Activated CD4-positive, CD25-positive, alpha-beta regulatory T cell treated with anti-CD3 and anti-CD28 coated beads, Interleukin-2, amount 50 U/mL, for 16 hours (primary cell): ENCODE data around the gene NUFIP2.
"Not testable (repeated sequence)": the region's sequence is repeated elsewhere in the genome, so short reads cannot be mapped to it uniquely, and the experiment has no call there.

Source experiments
- DNase-seq: peaks from one replicate; pipeline ENCODE4 v3.0.0-alpha.2; 2020; ENCODE audit warnings: low read depth, low spot score

NUFIP2 gene

DNA sequence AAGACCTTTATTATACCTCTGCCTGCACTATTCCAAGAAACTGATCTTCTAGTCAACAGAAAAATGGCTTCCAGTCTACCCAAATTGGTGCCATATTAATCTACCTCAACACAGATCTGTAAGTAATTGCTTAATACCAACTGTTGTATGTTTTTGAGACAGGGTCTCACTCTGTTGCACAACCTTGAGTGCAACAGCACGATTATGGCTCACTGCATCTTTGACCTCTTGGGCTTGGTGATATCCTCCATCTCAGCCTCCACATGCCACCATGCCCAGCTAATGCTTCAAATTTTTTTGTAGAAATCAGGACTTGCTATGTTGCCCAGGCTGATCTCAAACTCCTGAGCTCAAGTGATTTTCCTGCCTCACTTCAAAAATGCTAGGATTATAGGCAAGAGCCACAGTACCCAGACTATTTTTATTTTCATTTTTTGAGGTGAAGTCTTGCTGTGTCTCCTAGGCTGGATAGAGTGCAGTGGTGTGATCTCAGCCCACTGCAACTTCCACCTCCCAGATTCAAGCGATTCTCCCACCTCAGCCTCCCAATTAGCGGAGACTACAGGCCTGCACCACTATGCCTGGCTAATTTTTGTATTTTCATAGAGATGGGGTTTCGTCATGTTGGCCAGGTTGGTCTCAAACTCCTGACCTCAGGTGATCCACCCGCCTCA, 14.4 kb downstream of the NUFIP2 start:
- no peak for DNase-seq

DNA sequence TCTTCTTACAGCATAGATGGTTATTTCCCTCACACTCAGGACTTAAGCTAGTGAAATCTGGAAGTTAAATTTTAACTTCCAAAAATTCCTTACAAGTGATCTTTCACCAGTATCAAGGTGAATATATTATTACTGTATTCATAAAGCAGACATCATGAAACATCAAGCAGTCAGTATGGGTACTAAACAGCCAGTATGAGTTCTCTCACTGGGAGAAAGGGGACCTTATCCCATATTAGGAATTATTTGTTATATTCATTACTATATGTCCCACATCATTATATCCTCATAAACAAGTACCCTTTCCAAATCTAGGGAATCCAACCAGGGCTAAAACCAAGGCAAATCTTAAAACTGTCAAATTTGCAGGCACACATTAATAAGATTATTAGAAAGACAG, 15.3 kb downstream of the NUFIP2 start:
- no peak for DNase-seq

DNA sequence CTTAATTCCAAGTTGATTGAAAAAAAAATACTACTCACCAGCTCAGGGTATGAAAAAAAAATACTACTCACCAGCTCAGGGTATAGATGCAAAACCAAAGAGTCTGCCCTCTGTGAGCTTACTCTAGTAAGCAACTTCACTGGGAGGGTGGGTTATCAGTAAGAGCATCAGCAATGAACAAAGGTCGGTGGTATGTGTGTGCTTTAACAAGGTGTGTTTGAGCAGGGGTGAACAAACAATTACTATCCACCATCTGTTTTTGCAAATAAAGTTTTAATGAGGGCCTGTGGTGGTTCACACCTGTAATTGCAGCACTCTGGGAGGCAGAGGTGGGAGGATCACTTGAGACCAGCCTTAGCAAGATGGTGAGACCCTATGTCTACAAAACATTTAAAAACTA, 20.0 kb downstream of the NUFIP2 start:
- DNase-seq: no peak

DNA sequence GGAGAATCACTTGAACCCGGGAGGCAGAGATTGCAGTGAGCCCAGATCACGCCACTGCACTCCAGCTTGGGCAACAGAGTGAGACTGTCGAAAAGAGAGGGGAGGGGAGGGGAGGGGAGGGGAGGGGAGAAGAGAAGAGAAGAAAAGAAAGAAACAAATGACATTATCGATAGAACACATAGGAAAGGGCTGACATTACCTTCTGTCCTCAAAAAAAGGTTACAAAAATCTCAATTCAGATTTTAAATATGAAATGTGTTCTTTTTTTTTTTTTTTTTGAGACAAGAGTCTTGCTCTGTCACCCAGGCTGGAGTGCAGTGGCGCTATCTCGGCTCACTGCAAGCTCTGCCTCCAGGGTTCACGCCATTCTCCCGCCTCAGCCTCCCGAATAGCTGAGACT, 22.0 kb downstream of the NUFIP2 start:
- DNase-seq: not testable (repeated sequence)

DNA sequence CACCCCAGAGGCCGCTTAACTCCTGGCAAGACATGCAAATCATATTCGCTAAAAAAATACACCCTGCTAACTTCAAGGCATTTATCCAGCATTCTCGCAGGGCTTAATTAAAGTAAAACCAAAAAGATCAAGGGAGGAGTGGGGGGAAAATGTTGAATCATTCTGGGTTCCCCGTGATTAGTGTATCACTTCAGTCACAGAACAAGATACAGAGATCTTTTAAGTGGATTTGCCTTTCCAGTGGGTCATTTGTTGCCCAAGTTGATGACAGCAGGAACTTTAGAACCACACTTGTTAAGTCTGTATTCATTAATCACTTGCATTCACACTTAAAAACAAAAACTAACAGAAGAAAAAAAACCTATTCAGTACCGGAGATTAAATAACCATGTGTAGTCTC, 30.0 kb downstream of the NUFIP2 start:
- DNase-seq: no peak

DNA sequence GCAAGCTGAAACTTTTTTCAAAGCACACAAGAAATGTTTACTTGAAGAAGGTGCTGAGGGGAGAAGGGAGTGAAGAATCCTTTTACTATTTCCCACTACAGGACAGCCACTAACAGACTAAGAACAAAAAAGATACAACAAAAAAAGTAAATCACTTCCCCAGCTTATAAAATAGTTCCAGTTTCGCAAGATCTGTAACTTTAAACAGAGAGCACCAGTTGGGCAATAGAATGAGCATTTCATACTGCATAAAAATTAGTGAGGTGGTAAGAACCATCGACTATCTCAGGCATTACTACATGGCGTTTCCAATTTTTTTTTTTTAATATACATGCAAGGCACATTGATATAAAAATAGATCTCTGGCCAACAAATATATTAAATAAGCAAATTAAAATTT, 36.2 kb downstream of the NUFIP2 start:
- no peak for DNase-seq

DNA sequence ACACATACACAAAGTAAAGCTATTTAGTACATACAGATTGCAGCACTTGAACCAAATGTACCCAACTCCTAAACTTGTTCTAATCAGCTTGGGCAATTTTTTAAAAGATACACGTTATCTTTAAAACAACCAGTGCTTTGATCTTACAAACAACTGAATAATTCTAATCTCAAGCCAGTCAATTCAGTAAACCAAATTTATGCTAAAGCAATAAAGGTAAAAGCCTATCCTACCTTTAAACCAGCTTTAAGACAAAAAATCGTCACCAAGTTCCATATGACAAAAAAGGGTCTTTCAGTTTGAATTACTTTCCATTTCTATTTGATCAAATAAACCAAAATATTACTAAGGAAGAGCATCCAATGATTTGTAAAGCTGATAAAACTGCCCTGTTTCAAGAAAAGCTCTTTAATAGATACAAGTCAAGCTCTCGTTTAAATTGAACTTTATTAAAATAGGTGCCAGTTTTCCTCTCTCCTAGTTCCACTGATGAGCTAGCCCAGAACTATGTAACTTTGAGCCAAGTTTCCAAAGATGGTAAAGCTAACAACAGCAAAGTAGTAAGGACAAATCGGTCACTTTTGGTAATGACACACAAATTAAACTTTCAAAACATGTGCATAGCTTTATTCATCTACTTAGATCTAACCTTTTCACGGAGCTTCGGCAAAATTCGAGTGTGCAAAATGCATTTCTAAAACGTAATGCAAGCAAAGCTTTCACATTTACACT, 37.0 kb downstream of the NUFIP2 start:
- DNase-seq: no peak

DNA sequence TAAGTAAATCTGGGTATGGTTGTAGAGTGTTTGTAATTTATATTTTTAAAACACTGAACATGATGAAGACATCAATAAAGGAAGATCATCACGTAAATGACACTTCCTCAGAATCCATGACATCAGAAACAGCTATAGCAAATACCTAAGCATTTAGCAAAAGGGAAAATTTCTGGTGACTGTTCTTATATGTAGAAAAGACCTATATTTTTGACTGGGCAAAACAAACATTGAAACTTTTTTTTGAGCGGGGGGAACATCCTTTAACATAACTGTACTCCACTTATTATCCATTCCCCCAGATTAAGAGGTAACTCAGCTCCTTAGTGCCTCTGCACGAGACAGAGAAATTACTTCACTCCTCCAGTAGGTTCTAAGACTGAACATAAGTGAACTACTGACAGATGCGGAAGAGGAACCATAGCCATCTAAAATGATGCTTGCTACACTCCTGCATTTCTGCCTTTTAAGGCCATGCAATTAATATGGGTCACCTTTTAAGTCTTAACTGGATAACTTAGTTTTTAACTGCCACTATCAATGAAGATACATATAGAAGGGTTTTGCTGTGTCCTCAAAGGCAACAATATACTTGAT, 37.9 kb downstream of the NUFIP2 start:
- DNase-seq: no peak

DNA sequence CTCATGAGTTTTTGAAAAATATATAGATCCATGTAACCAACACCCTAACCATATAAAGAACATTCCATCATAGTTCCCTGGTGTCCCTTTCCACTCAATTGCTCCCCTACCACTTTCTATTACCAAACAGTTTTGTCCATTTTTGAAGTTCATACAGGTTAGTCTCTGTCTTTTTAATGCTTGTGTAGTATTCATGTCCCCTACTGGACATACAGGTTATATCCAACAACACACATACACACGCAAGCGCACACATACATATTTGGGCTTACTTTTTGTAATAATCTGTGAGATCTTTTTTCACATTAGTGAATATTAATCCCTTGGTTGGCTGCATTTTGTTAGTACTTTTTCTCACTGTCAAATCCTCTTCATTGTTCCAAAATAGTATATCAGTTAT, 40.9 kb downstream of the NUFIP2 start:
- DNase-seq: no peak

DNA sequence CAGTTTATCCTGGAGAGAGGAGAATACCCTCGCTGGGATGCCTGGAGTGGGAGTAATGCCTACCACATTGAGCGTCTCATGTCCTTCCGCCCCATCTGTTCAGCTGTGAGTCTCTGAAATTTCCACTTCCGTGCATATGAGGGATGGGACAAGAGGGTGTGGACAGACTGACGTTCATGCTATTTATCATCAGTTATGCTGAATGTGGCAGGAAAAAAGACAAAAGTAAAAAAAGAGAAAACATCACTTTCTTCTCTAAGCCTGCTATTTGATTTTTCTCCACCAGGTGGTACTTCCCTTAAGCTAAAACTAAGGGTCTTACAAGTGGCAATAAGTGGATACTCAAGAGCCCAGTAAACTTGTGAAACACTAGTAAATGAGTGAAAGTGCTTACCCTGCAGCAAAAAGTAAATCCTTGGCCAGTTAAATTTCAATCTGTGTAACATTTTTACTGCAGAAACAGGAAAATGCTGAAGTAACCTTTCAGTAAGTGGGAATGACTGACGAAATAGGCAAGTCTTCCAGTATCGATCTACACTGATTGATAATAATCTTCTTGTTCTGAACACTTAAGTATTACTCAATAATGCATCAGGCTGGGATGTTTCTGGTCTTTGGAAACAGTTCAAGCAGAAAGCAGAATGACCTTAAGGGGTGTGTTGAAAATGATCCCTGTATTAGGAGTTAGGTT, 41.7 kb downstream of the NUFIP2 start:
- no peak for DNase-seq

DNA sequence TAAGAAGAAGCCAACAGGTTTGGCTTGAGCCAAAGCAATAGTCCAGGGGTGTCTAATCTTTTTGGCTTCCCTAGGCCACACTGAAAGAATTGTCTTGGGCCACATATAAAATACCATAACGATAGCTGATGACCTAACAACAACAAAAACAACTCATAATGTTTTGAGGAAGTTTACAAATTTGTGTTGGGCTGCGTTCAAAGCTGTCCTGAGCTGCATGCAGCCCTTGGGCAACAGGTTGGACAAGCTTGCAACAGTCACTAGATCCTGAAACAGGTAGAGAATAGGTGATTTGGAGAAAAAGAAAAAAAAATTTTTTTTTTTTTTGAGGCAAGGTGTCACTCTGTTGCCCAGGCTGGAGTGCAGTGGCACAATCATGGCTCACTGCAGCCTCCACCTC, 42.8 kb downstream of the NUFIP2 start:
- no peak for DNase-seq

DNA sequence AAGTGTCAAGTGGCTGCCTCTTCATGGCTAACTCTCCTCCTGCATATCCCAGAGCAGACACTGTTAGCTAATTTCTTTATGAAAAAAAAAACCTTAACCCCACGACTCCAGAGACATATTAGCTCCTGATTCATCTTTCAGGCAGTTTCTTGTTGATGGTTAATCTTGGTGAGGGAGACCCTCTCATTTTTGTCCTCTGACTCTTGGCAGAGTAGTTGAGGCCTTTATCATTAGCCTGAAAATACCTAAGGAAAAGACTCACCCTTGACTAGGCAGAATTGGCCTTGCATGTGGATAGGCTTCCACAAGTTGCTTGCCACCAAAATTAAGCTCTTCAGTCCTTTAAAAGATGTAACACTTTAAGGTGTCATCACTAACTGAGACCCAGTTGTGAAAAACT, 43.3 kb downstream of the NUFIP2 start:
- DNase-seq: no peak

DNA sequence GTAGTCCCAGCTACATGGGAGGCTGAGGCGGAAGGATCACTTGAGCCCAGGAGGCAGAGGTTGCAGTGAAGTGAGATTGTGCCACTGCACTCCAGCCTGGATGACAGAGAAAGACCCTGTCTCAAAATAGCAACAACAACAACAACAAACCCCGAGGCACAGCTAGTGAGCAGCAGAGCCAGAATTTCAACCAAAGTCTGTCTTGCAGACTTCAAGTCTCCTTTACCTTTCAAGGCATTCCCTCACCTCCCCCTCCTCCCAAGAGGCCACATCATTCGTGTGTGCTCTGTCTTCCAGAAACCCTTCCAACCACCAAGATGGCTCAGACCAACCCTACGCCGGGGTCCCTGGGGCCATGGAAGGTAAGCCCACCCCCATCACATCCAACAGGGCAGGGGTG, 45.1 kb downstream of the NUFIP2 start:
- DNase-seq: no peak

DNA sequence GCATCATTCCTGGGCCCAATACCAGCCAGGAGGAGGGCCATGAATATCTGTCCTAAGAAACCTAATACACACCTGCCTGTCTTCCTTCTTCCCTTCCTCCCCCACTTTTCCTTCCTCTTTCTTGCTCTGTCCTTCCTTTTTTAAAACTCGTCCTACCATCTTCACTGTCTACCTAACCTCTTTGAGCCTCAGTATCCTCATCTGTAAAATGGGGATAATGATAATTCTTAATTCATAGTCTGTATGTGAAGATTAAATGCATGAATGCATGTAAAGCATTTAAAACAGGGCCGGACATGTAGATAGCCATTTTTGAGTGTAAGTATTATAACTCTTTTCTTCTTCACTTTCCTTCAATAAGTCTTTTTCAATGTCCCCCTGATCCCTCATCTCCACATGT, 46.7 kb downstream of the NUFIP2 start:
- DNase-seq: no peak

DNA sequence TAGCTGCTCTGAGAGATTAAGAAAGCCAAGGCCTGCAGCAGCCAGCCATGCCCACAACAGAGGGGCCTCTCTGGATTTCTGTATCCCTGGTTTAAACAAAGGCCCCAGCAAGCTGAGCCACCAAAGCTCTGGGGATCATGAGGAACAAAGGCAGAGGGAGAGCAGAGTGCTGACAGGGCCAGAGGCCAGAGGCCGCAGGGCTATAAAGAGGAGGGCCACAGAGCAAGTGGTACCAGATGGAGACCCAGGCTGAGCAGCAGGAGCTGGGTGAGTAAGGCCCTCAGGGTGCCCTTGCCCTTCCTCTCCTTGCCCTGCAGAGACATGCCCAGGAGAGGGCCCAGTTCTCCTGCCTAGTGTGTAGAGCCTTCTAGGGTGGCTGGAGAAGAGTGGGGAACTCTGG, 47.3 kb downstream of the NUFIP2 start, which contains the start of gene CRYBA1:
CRYBA1 (plus strand) TSS at position 232 of the 400 bp plus-strand sequence; CDS start at position 237, 5 bp downstream.
- no peak for DNase-seq

DNA sequence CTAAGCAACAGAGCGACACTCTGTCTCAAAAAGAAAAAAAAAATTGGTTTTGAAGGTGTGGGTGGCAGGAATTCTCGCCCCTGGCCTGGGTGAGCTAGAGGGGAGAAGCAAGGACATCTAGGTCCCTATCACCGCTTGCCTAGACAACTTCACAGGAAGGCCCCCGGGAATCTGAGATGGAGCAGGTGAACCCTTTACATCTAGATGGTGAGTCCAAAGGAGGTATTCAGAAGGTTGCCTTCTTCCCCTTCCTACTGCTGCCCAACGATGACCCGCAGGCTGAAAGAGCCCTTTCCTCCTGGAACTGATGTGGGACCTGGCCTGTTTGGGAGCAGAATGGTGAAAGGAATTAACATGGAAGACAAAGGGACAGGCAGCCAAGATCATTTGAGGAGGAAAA, 48.5 kb downstream of the NUFIP2 start:
- no peak for DNase-seq

DNA sequence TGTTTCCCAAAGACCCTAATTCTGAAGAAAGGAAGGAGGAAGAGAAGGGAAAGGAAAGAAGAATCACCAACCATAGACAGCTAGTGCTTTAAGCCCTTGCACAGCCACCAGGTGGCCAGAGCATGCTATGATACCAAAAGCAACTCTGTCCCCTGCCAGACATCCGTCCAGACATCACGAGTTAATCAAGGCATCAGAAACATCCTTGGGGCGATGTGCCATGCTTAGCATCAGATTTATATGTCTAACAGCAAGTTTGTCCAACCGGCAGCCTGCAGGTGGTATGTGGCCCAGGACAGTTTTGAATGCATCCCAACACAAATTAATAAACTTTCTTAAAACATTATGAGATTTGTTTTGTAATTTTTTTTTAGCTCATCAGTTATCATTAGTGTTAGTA, 50.2 kb downstream of the NUFIP2 start:
- DNase-seq: no peak

DNA sequence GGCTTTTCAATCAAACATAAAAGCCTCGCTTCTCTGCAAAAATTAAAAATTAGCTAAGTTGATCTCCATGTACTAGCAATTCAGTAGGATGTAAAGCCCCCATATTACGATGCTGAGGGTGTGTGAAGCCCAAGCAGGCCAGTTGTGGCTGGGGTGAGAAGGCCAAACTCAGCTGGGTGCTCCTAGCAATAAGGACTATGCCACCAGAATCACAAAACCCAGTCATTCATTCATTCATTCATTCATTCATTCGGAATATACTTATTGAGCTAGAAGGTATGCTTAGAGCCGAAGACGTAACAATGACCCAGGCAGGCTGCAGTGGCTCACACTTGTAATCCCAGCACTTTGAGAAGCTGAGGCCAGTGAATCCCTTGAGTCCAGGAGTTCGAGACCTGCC, 51.2 kb downstream of the NUFIP2 start:
- DNase-seq: no peak

DNA sequence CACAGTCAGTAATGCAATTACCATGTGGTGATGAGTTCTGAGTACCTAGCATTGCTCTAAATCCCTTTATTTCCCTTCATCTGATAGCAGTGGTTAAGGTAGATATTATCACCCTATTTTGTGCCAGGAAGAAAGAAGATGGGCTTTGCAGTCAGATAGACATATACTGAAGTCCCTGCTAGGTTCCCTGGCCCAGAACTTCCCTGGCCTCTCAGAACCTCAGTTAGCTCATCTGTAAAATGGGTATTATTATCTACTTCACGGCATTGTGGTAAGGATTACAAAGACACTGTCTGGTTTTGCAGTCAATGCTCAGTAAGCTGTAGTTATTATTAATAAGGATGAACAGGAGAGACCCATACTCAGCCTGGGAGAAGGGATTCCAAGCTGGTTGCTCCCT, 51.9 kb downstream of the NUFIP2 start:
- DNase-seq: no peak

DNA sequence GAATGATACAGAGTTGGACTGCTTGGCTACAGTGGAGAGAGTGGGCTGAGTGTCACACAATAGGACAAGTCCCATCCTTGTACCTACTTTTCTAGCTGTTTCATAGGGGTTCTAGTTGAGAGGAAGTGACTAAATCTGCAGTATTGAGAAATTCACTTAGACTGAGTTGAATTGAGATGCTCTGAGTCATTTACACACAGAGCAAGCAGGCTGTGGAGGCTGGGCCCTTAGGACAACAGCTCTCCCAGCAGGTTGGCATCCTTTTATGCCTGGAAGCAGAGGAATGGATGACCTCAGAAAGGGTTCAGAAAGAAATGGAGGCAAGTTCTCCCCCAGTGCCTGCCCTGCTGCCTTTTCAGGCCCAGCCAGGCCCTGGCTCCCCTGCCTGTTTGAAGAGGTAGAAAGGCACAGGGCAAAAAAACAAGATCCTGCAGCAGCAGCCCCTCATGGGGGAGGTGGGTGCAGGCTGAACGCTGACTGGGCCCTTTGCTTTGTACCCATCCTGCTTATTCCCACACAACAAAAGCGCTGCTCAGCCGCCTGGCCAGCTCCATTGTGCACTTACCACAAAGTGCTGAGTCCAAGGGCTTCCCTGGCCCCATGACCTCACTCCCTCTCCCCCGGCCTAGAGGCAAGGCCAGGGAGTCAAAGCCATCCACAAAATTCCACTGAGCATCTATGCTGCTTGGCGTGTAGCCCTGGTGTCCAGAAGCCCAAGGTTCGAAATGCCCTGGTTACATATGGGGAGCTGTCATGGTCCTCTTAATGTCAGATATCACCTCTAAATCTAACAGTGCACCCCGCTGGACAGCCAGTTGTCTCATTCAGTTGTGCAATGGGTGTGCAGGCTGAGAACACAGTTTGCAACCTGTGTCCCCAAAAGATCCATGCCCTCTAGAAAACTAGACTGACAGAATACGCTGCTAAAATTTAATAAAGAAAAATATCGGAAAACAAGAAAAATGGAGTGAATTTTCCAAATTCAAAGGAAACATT, 52.7 kb downstream of the NUFIP2 start:
- DNase-seq: no peak

DNA sequence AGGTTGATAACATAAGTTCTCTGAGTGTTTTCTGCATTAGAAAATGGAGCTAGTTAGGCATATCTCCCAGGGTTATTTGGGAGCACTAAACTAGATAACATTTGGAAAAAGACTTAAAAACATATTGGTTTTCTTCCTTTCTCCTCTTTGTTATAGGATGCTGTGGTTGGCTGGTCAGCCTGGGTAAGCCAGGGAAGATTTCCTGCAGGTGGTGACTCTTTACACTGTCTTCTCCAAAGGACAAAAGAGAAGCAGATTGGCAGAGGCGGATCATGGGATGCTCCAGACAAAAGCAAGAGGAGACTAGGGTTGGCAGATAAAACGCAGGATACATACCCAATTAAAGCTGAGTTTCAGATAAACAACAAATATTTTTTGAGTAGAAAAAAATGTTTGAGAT, 53.5 kb downstream of the NUFIP2 start:
- DNase-seq: no peak
